ENCODE results near the gene TCF7L1. TPM values are rescaled to one million over a fixed set of nuclear protein-coding genes. Genes with fewer than 3 reads are reported as not detected.

TCF7L1 gene
- total and polyA plus RNA-seq, 2 of the 13 experiments (the other 11 are each of a cell fraction or from before 2014, with no cell fraction given): 0.04 to 0.15 TPM

GRCh38 chr2:85273738-85274731, 140.8 kb downstream of the TCF7L1 start (continued):
- no peak for TF ChIP-seq ZBTB40 (IDR thresholded peaks at IDR 0.05)
- 0 out of 2 replicates have a peak, but pooled peaks have one; percentile 25 for TF ChIP-seq ZBTB40 (CRISPR knock-in tag; IDR thresholded peaks at IDR 0.05)
- 0 out of 2 replicates have a peak, but pooled peaks have one; percentile 26 for TF ChIP-seq DRAP1 (CRISPR knock-in tag; IDR thresholded peaks at IDR 0.05)
- TF ChIP-seq EHMT2 (IDR thresholded peaks at IDR 0.05; ENCODE audit: borderline replicate concordance, low read depth, low read length): no peak
- TF ChIP-seq ZNF253 (CRISPR knock-in tag; IDR thresholded peaks at IDR 0.05; ENCODE audit: borderline replicate concordance): no peak
- TF ChIP-seq ZNF556 (CRISPR knock-in tag; IDR thresholded peaks at IDR 0.05; ENCODE audit: borderline replicate concordance): peak; percentile 31; the same call in 1 of the 2 replicates
- TF ChIP-seq GLI4 (CRISPR knock-in tag; IDR thresholded peaks at IDR 0.05; ENCODE audit: borderline replicate concordance): no peak
- TF ChIP-seq JUN (CRISPR knock-in tag; IDR thresholded peaks at IDR 0.05): peak; percentile 16; the same call in 1 of the 2 replicates
- peak; percentile 64 for TF ChIP-seq ZFX (CRISPR knock-in tag; IDR thresholded peaks at IDR 0.05; ENCODE audit: low read depth)
- peak; percentile 74; the same call in 1 of the 2 replicates for TF ChIP-seq KDM5B (CRISPR knock-in tag; IDR thresholded peaks at IDR 0.05; ENCODE audit: borderline replicate concordance)
- peak in 1 of 2 experiments; percentile 43; a peak in 1 of 4 replicates for TF ChIP-seq ATF4 (CRISPR knock-in tag; IDR thresholded peaks at IDR 0.05)
- TF ChIP-seq ZNF343 (CRISPR knock-in tag; IDR thresholded peaks at IDR 0.05): 0 out of 2 replicates have a peak, but pooled peaks have one; percentile 60
- 0 out of 3 replicates have a peak, but pooled peaks have one; percentile 2 for TF ChIP-seq MXI1 (IDR thresholded peaks at IDR 0.05; ENCODE audit: borderline replicate concordance, low read depth, low read length)
- peak; percentile 59; the same call in 1 of the 2 replicates for TF ChIP-seq ZFP91 (CRISPR knock-in tag; IDR thresholded peaks at IDR 0.05; ENCODE audit: borderline replicate concordance)

All from HepG2 (cell line).